BLaER1 treated with 17β-estradiol and CSF1 and Interleukin-3, amounts not matched to agents 10 nM and 100 nM (cell line): Measurements from ENCODE around the gene CASP3.

Experiments used
- H3K27ac ChIP-seq, 11 experiments: shearing (Covaris generic); formaldehyde crosslinking; 2 replicates each; pipeline ENCODE4 v1.8.1; 2022
- H3K27me3 ChIP-seq, 11 experiments: shearing (Covaris generic); formaldehyde crosslinking; 2 replicates each; pipeline ENCODE4 v1.8.1; 2022
- H3K36me3 ChIP-seq, 11 experiments: shearing (Covaris generic); formaldehyde crosslinking; 2 replicates each; pipeline ENCODE4 v1.8.1; 2022
- H3K4me1 ChIP-seq, 10 experiments: shearing (Covaris generic); formaldehyde crosslinking; 2 replicates each; pipeline ENCODE4 v1.8.1; 2022
- H3K4me2 ChIP-seq, 11 experiments: shearing (Covaris generic); formaldehyde crosslinking; 2 replicates each; pipeline ENCODE4 v1.8.1; 2022
- H3K4me3 ChIP-seq, 10 experiments: shearing (Covaris generic); formaldehyde crosslinking; 2 replicates each; pipeline ENCODE4 v1.8.1; 2022
- H3K9ac ChIP-seq, 11 experiments: shearing (Covaris generic); formaldehyde crosslinking; 2 replicates each; pipeline ENCODE4 v1.8.1; 2022
- H3K9me3 ChIP-seq, 11 experiments: shearing (Covaris generic); formaldehyde crosslinking; replicated peaks in 1 of 11; 2 replicates each; pipeline ENCODE4 v1.8.1; 2022
- H4K20me1 ChIP-seq, 11 experiments: shearing (Covaris generic); formaldehyde crosslinking; 2 replicates each; pipeline ENCODE4 v1.8.1; 2022
- Cebpa-rat ChIP-seq, 11 experiments: shearing (Covaris generic); IDR thresholded peaks; 2 replicates each; pipeline ENCODE4 v1.8.1; 2022

CASP3 gene

DNA sequence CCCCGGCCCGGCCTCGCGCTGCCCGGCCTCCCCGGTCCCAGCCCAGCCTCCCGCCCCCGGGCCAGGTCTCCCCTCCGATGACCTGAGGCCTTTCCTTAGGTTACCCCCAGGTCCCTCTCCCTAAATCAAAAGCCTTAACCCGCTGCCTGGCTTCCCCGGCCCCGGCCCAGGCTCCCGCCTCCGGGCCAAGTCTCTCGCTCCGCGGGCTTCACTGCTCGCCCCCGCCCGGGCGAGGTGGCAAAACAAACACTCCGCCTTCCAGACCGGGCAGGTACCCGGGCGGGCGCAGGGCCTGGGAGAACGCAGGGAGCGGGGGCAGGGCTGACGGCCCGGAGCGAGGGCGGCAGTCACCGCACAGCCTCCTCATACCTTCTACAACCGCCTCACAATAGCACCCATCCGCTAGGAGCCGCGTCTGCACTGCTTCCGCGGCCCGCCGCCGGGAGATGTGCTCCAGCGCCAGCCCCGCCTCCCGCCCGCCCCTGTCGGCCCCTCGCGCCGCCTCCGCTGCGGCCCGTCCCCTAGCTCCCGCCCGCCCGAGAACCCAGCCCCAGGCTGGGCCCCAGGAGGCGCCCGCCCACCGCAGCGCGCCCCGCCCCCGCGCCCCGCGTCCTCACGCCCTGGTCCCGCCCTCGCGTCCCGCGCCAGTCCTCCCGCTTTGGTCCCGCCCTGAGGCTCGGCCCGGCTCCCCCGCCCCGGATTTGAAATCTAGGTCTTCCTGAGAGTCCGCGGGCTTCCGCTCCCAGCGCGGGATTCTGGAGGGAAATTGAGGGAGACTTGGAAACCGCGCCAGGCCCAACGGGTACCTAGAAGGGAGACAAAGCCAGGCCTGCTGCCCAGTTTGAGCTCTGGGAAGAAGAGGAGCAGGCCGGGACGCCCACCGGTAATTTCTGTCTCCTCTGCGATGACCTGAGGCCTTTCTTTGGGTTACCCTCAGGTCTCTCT lies at the start of gene CASP3, which contains the start of gene PRIMPOL:
Gene CASP3 (minus strand): TSS at position 422 of the 945 bp plus-strand sequence. CDS start 10,994 bp downstream, outside the sequence.
Gene PRIMPOL (plus strand): TSS at position 713 of the 945 bp plus-strand sequence. CDS start 7,403 bp downstream, outside the sequence.
- no peak for TF ChIP-seq Cebpa-rat (IDR thresholded peaks at IDR 0.05)
- Histone ChIP-seq H3K4me2 (peak within 1 kb of the TSS; percentile 88 to 100 (median 98)), H3K4me1 (peaks cover 37 to 52% (median 44%) of the 10 kb centered on the region in 10 experiments), H3K9me3 (no peaks in the 10 kb centered on the region), H3K27ac (peak within 1 kb of the TSS; percentile 89 to 98 (median 93)), H3K36me3 (peaks cover 0 to 34% (median 20%) of the 10 kb centered on the region in 11 experiments; a peak in 18 of 22 replicates), H3K27me3 (no peaks in the 10 kb centered on the region), H3K9ac (peak within 1 kb of the TSS; percentile 90 to 98 (median 97)), H4K20me1 (peaks cover 31 to 48% (median 46%) of the 10 kb centered on the region in 11 experiments; a peak in 21 of 22 replicates), H3K4me3 (peak within 1 kb of the TSS; percentile 83 to 98 (median 95))

GRCh38 chr4:184697956-184698355 lies 48.7 kb upstream of the CASP3 start:
- no peak for TF ChIP-seq Cebpa-rat (IDR thresholded peaks at IDR 0.05)
- Histone ChIP-seq H3K4me2 (no peak overlapping the region), H3K27ac (no peak overlapping the region), H3K4me3 (no peak overlapping the region), H3K27me3 (no peaks in the 10 kb centered on the region), H3K9me3 (no peaks in the 10 kb centered on the region), H4K20me1 (no peaks in the 10 kb centered on the region), H3K4me1 (no peaks in the 10 kb centered on the region), H3K36me3 (peaks cover 46 to 100% (median 96%) of the 10 kb centered on the region in 11 experiments), H3K9ac (no peak overlapping the region)

DNA sequence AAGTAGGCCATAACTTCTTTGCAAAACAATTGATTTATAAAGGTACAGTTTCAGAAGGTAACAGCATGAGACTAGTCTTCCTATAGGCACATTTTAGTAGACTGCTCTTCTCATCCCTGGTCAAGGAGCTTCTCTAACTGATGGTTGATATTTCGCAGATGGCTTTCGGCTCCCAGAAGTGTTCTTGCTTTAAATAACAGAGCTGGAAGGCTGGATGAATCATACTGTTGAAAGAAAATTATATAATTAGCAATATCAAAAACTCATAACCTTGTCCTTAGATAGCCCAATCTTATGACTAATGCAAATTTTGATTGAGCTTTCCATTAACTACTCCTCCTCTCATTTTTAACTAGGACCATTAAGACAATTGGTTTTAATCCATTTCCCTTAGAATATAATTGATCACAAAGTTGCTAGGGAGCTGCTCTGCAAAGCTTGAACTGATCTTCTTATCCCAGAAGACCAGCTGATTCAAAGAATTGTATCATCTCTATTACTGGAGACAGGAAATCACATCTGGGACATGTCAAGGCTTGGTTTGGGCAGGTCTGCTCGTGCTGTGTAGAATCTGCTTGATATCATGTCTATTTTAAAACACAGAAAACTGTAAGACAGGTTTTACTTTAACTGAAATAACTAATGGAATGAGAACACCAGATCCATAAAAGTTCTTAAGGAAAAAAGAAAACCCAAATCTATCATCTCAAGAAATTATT lies 46.1 kb upstream of the CASP3 start:
- no peak overlapping the region for H3K4me3 ChIP-seq
- H3K9me3 ChIP-seq, result no peaks in the 10 kb centered on the region
- peaks cover 47 to 90% (median 85%) of the 10 kb centered on the region in 11 experiments for H3K36me3 ChIP-seq
- no peak overlapping the region for H3K9ac ChIP-seq
- TF ChIP-seq Cebpa-rat (IDR thresholded peaks at IDR 0.05), result no peak
- no peak overlapping the region for H3K4me2 ChIP-seq
- H3K27ac ChIP-seq, result no peak overlapping the region
- H3K4me1 ChIP-seq, result no peaks in the 10 kb centered on the region
- no peaks in the 10 kb centered on the region for H4K20me1 ChIP-seq
- H3K27me3 ChIP-seq, result no peaks in the 10 kb centered on the region

DNA sequence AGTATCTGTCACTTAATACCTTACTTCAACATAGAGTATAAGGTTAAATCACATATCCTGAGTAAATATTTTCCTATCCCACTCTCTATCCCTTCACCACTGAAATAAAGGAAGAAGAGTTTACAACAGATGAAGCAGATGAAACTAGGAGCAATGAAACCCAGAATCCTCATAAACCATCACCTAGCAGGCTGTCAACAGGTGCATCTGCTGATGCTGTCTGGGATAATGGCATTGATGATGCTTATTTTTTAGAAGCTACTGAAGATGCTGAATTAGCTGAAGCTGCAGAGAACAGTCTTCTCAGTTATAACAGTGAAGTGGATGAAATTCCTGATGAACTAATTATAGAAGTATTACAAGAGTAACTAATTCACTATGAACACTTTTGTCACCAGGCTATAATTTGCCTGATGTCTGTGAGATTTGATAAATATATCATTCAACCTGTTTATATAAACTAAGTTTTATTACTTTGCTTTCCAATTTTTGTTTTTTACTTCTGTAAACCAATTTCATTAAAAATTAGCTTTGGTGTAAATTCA lies 45.2 kb upstream of the CASP3 start:
- Histone ChIP-seq H3K27me3 (no peaks in the 10 kb centered on the region), H3K4me1 (no peaks in the 10 kb centered on the region), H3K9ac (no peak overlapping the region), H4K20me1 (no peaks in the 10 kb centered on the region), H3K4me3 (no peak overlapping the region), H3K9me3 (no peaks in the 10 kb centered on the region), H3K36me3 (peaks cover 45 to 83% (median 77%) of the 10 kb centered on the region in 11 experiments), H3K27ac (no peak overlapping the region), H3K4me2 (no peak overlapping the region)
- TF ChIP-seq Cebpa-rat (IDR thresholded peaks at IDR 0.05), result no peak

DNA sequence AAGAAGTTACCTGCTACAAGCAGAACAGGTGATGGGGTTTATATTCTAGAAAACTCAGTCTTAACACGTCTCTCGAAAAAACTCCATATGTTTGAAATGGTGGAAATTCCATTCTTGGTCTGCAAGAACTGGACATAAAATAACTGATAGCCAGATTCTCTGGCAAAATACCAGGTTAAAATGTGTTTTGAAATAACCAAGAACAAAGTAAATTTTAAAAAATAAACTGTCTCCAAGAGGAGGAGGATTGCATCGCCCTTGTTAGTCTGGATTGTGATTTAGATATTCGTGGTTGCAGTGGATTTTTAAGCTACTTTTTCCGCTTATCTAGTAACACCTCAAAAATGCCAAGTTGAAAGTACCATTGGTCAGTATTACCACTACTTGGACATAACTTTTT lies 43.8 kb upstream of the CASP3 start:
- H3K36me3 ChIP-seq, result peaks cover 45 to 69% (median 63%) of the 10 kb centered on the region in 11 experiments

DNA sequence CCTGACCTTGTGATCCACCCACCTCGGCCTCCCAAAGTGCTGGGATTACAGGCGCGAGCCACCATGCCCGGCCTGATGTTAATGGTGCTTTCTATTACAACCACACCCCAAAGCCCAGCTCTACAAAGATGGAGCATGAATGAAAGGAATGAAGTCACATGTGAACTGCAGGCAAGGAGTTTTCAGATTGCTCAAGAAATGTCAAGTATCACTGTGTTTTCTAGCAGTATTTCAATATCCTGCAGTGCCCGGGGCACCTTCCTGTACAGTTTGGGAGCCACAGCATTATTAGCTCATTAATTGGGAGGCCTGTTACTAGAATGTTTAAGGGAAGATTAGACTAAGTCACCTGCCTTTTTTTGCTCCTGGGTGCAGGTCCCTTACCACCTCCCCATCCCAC lies 40.4 kb upstream of the CASP3 start:
- Histone ChIP-seq H3K36me3 (peaks cover 23 to 40% (median 33%) of the 10 kb centered on the region in 11 experiments), H3K4me1 (peaks cover 11 to 21% (median 16%) of the 10 kb centered on the region in 10 experiments), H4K20me1 (no peaks in the 10 kb centered on the region), H3K27me3 (no peaks in the 10 kb centered on the region), H3K9me3 (no peaks in the 10 kb centered on the region), H3K4me3 (no peak overlapping the region), H3K4me2 (no peak overlapping the region), H3K27ac (no peak overlapping the region), H3K9ac (no peak overlapping the region)
- TF ChIP-seq Cebpa-rat (IDR thresholded peaks at IDR 0.05), result no peak

More for the DNA sequence above, 43.8 kb upstream of the CASP3 start:
- Histone ChIP-seq H3K4me2 (no peak overlapping the region), H3K9ac (no peak overlapping the region), H3K27me3 (no peaks in the 10 kb centered on the region), H3K27ac (no peak overlapping the region), H4K20me1 (no peaks in the 10 kb centered on the region), H3K4me3 (no peak overlapping the region), H3K9me3 (no peaks in the 10 kb centered on the region), H3K4me1 (peaks cover 4 to 10% (median 9%) of the 10 kb centered on the region in 10 experiments; a peak in 14 of 20 replicates)
- no peak for TF ChIP-seq Cebpa-rat (IDR thresholded peaks at IDR 0.05)

DNA sequence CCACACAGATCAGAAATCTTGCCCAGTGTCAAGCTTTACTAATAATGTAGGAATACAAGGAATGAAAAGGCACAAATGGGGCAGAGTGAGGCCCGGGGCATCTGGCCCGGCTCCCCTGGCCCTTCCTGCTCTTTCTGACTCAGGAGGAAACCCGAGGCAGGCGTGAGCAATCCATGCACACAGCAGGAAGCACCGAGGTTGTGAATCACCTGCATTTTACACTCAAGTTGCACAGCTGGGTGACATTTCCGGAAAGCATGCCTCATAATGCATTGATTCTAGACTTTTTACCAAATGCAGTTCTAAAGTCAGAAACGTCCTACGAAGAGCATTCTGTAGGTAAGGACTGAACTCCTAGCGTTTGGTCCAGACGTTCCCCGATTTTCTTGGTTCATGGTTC lies 39.2 kb upstream of the CASP3 start:
- Histone ChIP-seq H3K4me2 (peak overlapping the region in 7 of 11 experiments; percentile 6 to 38 (median 29); a peak in 9 of 22 replicates), H4K20me1 (no peaks in the 10 kb centered on the region), H3K9ac (no peak overlapping the region), H3K36me3 (peaks cover 11 to 27% (median 21%) of the 10 kb centered on the region in 11 experiments; a peak in 20 of 22 replicates), H3K9me3 (no peaks in the 10 kb centered on the region), H3K27ac (peak overlapping the region in 2 of 11 experiments; percentile 10 to 36; a peak in 1 of 22 replicates), H3K27me3 (no peaks in the 10 kb centered on the region), H3K4me1 (peaks cover 17 to 27% (median 21%) of the 10 kb centered on the region in 10 experiments), H3K4me3 (no peak overlapping the region)
- no peak for TF ChIP-seq Cebpa-rat (IDR thresholded peaks at IDR 0.05)

DNA sequence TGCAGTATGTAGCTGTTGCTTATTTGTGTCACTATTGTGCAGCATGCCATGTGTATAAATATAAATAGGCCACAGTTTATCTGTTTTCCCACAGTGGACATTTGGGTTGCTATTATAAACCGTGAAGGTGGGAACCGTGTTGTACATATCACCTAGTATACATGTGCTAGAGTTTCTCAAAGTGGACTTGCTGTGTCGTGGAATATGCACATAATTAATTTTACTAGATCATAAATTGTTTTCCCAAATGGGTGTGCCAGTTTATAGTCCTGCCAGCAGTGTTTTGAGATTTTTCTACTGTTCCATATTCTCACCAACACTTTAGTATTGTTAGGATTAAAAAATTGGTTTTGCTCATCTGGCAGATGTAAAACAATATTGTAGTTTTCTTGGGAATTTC lies 38.8 kb upstream of the CASP3 start:
- Histone ChIP-seq H3K36me3 (peaks cover 6 to 23% (median 17%) of the 10 kb centered on the region in 11 experiments; a peak in 15 of 22 replicates), H3K9ac (no peak overlapping the region), H3K9me3 (no peaks in the 10 kb centered on the region), H4K20me1 (no peaks in the 10 kb centered on the region), H3K27me3 (no peaks in the 10 kb centered on the region), H3K27ac (peak overlapping the region in 2 of 11 experiments; percentile 10 to 36; a peak in 1 of 22 replicates), H3K4me3 (no peak overlapping the region), H3K4me1 (peaks cover 17 to 27% (median 21%) of the 10 kb centered on the region in 10 experiments), H3K4me2 (peak overlapping the region in 4 of 11 experiments; percentile 13 to 37 (median 30); a peak in 2 of 22 replicates)
- no peak for TF ChIP-seq Cebpa-rat (IDR thresholded peaks at IDR 0.05)
